PFSK-1 (cell line): ENCODE results near the gene FOXN3.

Experiments
- FOXP2 ChIP-seq: optimal IDR thresholded peaks from 2 replicates; pipeline ENCODE3; 2011; ENCODE audit warnings: borderline replicate concordance, control low read depth, inconsistent platforms; ENCODE audit not compliant: insufficient read depth; ENCODE audit errors: extremely low read length, extremely low read depth
- POLR2AphosphoS5 ChIP-seq: IDR thresholded peaks from 2 replicates; pipeline ENCODE4 v1.6.1; 2012; ENCODE audit warnings: low read depth, mild to moderate bottlenecking, control low read depth, low read length, moderate library complexity
- SIN3A ChIP-seq: IDR thresholded peaks from 2 replicates; pipeline ENCODE4 v1.6.1; 2012; ENCODE audit warnings: mild to moderate bottlenecking, low read length, moderate library complexity, borderline replicate concordance; ENCODE audit not compliant: insufficient read depth
- TAF1 ChIP-seq: IDR thresholded peaks from 2 replicates; pipeline ENCODE4 v1.6.1; 2012; ENCODE audit warnings: low read length, control low read depth, borderline replicate concordance; ENCODE audit not compliant: insufficient read depth
- TF ChIP-seq, protein P1 (sequence below), 2 experiments: IDR thresholded peaks; 2 replicates each; pipeline versions ENCODE4 v1.6.1 to v1.8.0; 2011 to 2012; ENCODE audit warnings: low read depth in 2 of 2, low read length in 2 of 2, control low read depth in 1 of 2, inconsistent platforms in 1 of 2, mild to moderate bottlenecking in 1 of 2, moderate library complexity in 1 of 2; ENCODE audit not compliant: insufficient read depth in 1 of 2

GRCh38 chr14:89226801-89227495, 190.1 kb downstream of the FOXN3 start:
- TF ChIP-seq POLR2AphosphoS5 (no peak), TAF1 (no peak), SIN3A (no peak), FOXP2 (no peak)
- TF ChIP-seq, protein P1, sequence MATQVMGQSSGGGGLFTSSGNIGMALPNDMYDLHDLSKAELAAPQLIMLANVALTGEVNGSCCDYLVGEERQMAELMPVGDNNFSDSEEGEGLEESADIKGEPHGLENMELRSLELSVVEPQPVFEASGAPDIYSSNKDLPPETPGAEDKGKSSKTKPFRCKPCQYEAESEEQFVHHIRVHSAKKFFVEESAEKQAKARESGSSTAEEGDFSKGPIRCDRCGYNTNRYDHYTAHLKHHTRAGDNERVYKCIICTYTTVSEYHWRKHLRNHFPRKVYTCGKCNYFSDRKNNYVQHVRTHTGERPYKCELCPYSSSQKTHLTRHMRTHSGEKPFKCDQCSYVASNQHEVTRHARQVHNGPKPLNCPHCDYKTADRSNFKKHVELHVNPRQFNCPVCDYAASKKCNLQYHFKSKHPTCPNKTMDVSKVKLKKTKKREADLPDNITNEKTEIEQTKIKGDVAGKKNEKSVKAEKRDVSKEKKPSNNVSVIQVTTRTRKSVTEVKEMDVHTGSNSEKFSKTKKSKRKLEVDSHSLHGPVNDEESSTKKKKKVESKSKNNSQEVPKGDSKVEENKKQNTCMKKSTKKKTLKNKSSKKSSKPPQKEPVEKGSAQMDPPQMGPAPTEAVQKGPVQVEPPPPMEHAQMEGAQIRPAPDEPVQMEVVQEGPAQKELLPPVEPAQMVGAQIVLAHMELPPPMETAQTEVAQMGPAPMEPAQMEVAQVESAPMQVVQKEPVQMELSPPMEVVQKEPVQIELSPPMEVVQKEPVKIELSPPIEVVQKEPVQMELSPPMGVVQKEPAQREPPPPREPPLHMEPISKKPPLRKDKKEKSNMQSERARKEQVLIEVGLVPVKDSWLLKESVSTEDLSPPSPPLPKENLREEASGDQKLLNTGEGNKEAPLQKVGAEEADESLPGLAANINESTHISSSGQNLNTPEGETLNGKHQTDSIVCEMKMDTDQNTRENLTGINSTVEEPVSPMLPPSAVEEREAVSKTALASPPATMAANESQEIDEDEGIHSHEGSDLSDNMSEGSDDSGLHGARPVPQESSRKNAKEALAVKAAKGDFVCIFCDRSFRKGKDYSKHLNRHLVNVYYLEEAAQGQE (IDR thresholded peaks at IDR 0.05; ENCODE audit: insufficient read depth in 1 of 2, low read depth in 2 of 2, low read length in 2 of 2), result no peak
